Measurements from ENCODE around the gene PDE4DIP. TPM values are rescaled to one million over a fixed set of nuclear protein-coding genes. Genes with fewer than 3 reads are reported as not detected.
"Not testable (repeated sequence)": the region's sequence is repeated elsewhere in the genome, so short reads cannot be mapped to it uniquely, and the experiment has no call there.

The PDE4DIP gene
- total RNA-seq, 1 experiment from 2014 or later = 74.3 TPM

DNA sequence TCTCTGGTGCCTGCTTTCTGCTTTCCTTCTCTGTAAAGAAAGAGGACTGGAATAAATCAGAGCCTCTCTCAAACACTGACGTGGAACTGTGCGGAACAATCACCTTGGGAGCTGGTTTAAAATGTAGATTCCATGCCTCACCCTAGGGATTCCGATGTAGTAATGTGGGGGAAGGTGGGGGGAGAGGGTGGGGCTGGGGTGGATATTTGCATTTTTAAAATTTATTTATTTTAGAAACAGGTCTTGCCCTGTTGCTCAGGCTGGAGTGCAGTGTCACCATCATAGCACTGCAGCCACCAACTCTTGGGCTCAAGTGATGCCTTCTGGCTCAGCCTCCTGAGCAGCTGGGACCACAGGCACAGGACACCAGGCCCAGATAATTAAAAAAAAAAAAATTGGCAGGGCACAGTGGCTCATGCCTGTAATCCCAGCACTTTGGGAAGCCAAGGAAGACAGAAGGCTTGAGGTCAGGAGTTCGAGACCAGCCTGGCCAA lies 45.9 kb downstream of the PDE4DIP start:
- H3K4me1 ChIP-seq; H3K27me3 ChIP-seq; H3K27ac ChIP-seq; H3K36me3 ChIP-seq; H3K4me3 ChIP-seq; DNase-seq; H3K9me3 ChIP-seq (replicated peaks): not testable (repeated sequence)

DNA sequence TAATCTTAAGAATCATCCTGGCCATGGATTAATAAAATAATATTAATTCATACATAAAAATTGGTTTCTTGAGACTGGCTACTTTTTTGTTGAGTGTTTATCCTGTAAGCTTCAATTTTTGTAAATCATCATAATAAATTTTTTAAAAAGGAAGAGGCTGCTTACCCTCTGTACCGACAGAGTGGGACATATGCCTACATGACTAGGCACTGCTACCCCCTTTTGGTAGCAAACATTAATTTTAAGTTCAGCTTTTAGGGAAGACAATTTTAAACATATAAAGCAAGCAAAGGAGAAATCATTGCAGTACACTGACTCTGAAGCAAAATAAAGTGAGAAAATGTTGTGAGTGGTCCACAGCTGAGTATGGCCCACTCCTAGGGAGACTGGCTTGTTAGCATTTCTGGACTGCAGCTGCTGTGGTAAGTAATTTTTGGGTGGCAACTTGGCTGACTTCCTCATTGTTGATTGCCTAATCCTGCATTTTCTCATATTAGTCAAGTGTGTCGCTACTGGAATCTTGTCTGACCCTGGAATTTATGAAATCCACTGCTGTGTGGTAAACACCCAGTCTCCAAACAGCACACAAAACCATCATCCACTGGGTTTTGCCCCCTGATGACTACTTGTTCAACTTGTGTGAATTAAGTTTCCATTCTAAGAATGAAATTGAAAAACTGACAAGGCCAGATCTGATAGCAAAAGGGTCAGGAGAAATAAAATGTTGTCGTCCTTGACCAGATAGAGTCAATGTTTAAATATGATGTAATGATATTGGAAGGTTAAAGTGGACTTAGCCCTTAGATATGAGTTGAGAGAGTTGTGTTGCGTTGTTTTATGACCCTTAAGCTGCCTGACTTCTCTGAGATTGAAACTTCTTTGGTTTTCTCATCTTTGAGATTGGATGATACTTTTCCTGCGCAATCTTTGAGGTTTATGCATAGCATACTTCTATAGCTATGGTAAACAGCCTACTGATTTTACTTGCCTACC lies 50.4 kb downstream of the PDE4DIP start:
- not testable (repeated sequence) for H3K4me1 ChIP-seq; H3K27me3 ChIP-seq; H3K27ac ChIP-seq; DNase-seq; H3K9me3 ChIP-seq (replicated peaks); H3K4me3 ChIP-seq; H3K36me3 ChIP-seq

DNA sequence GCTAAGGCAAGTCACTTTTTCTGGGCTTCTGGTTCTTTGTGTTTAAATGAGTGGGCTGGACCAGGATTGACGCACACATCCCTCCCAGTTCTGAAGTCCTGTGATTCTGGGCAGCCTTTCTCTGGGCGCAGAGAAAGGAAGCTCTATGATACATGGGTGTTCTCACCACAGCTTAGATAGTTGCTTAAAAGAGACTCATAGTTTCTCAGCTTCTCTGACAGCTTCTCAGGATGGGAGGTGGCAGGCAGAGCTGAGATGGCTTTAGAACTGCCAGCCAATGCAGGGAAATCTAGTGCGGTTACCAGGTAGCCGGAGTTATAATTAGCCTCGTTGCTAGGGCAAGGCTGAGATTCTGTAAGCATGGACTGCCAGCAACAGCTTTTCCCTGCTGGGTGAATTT lies 55.8 kb downstream of the PDE4DIP start:
- H3K27me3 ChIP-seq; H3K4me3 ChIP-seq; H3K4me1 ChIP-seq; DNase-seq; H3K36me3 ChIP-seq; H3K9me3 ChIP-seq (replicated peaks); H3K27ac ChIP-seq: not testable (repeated sequence)

DNA sequence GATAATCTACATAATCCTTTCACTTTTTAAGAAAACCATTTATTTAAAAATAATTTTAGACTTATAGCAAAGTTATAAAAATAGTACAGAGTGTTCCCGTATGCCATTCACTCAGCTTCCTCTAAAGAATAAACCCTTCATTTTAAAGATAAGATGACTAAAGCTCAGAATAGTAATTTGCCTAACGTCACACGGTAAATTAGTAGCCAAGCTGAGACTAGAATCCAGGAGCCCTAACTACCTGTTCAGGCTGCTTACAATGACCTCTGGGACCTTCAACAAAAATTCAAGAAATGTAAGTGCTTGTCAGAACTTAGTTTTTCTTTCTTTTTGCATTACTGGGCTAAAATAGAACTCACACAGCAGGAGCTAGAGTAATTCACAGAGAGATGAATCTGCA lies 56.5 kb downstream of the PDE4DIP start:
- H3K4me1 ChIP-seq; DNase-seq; H3K9me3 ChIP-seq (replicated peaks); H3K36me3 ChIP-seq; H3K27ac ChIP-seq; H3K27me3 ChIP-seq; H3K4me3 ChIP-seq: not testable (repeated sequence)

DNA sequence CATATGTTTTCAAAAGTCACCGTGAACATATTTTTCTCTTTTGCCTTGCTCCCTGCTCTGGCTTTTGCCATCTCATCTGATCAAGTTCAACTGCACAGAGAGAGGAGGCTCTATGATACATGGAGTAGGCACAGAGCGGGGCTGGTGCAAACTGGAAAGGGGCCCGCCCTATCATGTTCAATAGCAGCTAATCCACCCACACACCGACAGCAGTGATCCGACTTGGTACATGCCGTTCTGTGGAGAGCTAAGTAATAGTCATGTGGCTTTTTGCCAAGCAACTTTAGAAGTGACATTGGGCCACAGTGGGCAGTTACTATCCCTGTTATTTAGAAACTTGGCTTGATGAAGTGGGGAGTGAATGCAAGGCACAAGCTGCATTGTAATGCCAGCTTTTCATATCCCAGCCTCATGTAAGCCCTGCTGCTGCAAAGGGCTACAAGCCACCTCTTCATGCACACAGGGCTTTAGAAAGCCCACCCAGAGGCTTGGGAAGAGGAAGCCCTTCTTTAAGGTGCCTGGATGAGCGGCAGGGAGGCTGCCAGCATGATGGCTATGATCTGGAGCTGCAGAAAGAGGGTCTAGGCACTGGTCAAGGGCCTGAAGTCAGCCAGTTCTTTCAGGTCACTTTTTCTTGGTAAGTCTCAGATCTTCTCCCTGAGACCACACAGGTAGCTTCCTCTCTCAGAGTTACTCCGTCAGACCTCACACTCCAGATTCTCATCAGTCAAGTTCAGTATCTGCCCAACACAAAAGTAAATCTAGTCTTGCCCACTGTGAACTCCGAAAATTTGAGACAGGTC lies 57.1 kb downstream of the PDE4DIP start:
- not testable (repeated sequence) for H3K27me3 ChIP-seq; H3K36me3 ChIP-seq; H3K27ac ChIP-seq; DNase-seq; H3K4me3 ChIP-seq; H3K9me3 ChIP-seq (replicated peaks); H3K4me1 ChIP-seq

DNA sequence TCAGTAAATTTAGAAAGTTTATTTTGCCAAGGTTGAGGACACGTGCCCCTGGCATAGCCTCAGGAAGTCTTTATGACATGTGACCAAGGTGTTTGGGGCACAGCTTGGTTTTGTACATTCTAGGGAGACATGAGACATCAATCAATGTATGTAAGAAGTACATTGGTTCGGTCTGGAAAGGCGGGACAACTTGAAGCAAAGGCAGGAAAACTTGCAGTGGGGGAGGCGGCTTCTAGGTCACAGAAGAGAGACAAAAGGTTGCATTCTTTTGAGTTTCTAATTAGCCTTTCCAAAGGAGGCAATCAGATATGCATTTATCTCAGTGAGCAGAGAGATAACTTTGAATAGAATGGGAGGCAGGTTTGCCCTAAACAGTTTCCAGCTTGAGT lies 57.7 kb downstream of the PDE4DIP start:
- DNase-seq; H3K36me3 ChIP-seq; H3K4me1 ChIP-seq; H3K4me3 ChIP-seq; H3K27ac ChIP-seq; H3K9me3 ChIP-seq (replicated peaks); H3K27me3 ChIP-seq: not testable (repeated sequence)

DNA sequence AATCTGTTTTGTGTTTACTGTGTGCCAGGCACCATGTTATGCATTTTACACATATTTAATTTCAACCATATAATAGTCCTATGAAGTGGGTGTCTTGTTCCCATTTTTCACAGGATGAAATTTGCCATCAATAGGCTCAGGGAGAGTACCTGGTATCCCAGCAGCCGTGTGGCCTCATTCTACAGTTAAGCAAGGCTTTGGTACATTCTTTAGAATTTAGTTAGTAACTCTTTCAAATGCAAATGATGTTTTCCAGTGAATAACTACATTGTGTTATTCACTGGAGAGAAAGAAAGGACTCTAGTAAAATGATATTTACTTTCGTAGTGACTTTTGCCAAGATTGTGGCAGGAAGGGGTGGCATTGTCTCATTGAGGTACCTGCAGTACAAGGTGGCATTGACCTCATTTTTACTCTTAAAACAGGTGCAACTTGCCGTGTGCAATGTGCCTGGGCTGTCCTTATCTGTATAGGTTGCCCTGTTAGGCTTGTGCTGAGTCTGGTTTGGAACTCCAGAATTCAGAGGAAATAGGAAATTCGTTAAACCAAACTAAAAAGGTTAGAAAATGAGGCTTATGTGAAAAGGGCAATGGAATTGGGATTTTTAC lies 65.1 kb downstream of the PDE4DIP start:
- H3K27me3 ChIP-seq; H3K36me3 ChIP-seq; H3K4me3 ChIP-seq; H3K9me3 ChIP-seq (replicated peaks); H3K27ac ChIP-seq; H3K4me1 ChIP-seq; DNase-seq: not testable (repeated sequence)

DNA sequence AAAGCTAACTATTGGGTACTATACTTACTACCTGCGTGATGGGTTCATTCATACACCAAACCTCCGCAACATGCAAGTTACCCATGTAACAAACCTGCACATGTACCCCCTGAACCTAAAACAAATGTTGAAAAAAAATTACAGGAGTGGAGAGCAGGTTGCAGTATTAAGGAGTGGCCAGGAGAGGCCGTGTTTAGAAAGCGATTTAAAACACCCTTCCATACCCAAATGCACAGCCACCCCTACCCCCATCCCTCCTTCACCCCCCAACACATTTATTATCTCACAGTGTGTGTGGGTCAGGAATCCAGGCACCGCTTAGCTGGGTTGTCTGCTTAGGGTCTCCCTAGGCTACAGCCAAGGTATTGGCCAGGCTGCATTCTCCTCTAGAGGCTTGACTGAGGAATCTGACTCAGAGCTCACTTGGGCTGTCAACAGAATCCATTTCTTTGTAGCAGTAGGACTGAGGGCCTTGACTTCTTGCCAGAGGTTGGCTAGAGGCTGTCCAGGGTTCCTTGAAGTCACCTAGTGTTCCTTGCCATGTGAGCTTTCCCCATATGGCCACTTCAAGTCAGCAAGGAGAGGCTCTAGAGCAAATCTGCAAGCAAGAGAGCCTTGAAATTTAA lies 67.2 kb downstream of the PDE4DIP start:
- DNase-seq; H3K27ac ChIP-seq; H3K4me3 ChIP-seq; H3K4me1 ChIP-seq; H3K9me3 ChIP-seq (replicated peaks); H3K27me3 ChIP-seq; H3K36me3 ChIP-seq: not testable (repeated sequence)

DNA sequence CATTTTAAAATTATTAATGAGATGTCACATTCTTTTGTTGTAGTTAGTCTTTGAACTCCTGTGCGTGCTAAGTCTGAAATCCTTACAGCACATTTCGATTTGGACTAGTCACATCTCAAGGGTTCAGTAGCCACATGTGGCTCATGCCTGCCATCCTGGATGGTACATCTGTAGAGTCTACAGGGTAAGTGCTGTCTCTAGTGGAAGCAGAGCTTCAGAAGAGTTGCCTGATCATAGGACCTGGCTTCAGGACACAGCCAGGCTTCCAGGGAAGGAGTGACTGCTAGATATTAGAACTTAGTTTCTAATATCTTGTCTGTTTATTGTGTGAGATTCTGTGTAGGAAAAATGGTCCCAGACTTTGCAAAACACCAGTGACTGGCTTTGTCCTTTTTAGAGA lies 72.0 kb downstream of the PDE4DIP start:
- H3K36me3 ChIP-seq; H3K27me3 ChIP-seq; H3K27ac ChIP-seq; H3K9me3 ChIP-seq (replicated peaks); DNase-seq; H3K4me1 ChIP-seq; H3K4me3 ChIP-seq: not testable (repeated sequence)

DNA sequence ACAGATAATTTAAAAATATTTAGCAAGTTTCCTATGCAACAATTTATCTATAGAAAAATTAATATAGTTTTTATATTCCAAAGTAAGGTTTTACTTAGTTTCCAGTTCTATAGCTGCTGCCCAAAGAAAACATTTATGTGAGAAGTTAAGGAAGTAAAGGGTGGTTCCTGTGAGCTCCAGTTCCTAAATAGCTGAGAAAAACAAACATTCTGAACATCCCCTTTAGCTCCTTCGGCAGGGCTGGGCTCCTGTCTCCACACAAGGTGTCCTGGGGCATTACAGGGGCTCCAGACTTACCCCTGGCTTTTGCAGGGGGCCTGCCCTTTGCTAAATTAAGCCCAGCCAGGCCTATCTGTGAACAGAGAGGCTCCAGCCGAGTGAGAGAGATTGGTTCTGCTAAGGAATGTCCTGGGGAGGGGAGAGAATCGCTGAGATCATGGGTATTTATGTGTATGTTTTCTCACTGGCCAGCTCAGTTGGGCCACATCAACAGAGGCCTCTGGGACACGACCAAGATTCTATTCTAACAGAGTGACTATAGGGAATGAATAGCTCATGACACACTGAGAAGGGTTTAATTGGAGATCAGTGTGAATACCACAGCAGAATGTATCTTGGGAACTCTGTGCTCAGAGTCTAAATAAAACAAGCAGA lies 72.6 kb downstream of the PDE4DIP start:
- not testable (repeated sequence) for H3K4me3 ChIP-seq; H3K27ac ChIP-seq; H3K36me3 ChIP-seq; H3K9me3 ChIP-seq (replicated peaks); H3K27me3 ChIP-seq; H3K4me1 ChIP-seq
- peak in 1 of 2 experiments; percentile 2 for DNase-seq

DNA sequence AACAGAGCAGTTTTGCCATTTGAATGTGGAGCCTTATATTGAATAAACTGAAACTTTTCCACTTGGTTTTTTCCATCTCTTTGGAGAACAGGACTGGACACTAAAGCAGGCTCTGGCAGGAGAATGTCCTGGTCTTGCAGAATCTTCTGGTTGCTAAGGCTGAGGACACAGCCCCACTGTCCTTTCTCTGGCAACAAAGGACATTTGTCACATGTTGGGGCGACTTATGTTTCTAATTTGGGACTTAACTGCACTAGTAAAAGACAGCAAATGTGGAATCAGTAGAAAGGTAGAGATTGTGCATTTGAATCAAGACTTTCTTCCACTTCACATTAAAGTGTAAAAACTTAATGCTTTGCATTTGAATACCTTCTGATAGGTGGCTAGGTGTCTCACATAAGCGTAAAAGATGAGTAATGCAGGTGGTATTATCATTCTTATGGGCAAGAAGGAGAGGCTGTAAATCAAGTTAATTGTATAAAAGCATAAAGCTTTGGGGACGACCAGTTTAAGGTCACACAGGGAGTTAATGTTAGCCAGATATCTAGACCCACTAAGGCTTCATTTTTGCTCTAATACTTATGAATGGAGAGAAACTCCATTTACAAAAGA lies 74.7 kb downstream of the PDE4DIP start:
- not testable (repeated sequence) for H3K27ac ChIP-seq; H3K36me3 ChIP-seq; H3K4me3 ChIP-seq; DNase-seq; H3K9me3 ChIP-seq (replicated peaks); H3K27me3 ChIP-seq; H3K4me1 ChIP-seq

DNA sequence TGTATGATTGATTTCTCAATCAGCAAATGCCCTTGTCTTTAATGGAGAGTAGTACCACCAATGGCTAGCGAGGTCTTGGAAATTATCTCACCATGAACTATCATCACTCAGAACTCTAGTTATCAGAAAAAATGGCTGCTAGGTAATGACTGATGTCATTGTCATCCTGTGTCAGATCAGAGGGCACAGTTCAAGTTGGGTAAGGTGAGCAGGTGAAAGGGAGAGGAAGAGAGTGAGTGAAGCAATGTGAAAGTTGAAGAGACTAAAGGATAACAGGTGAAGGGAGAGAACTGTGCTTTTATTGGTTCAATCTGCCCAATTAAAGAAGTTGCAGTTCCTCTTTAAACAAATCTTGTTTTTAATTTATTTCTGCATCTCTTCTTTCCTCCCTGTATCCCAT lies 76.8 kb downstream of the PDE4DIP start:
- H3K36me3 ChIP-seq; H3K9me3 ChIP-seq (replicated peaks); H3K4me1 ChIP-seq; H3K4me3 ChIP-seq; DNase-seq; H3K27ac ChIP-seq; H3K27me3 ChIP-seq: not testable (repeated sequence)

DNA sequence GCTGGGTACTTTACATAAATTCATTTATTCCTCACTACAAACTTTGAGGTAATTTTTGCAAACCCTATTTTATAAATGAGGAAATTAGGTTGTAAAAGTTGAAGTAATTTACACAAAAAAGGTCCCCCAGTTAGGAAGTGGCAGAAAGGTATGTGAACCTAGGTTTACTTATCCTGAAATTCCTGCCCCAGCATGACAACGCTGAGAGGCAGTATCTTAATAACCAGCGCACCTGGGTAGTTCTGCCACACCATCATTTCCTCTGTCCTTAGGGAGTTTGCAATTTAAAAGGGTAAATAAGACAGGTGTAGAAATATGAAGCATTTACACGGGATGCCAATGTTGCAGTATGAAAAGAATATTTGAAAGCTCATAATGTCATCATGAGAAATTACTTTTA lies 79.6 kb downstream of the PDE4DIP start:
- H3K27me3 ChIP-seq; H3K36me3 ChIP-seq; H3K4me1 ChIP-seq; DNase-seq; H3K27ac ChIP-seq; H3K4me3 ChIP-seq; H3K9me3 ChIP-seq (replicated peaks): not testable (repeated sequence)

DNA sequence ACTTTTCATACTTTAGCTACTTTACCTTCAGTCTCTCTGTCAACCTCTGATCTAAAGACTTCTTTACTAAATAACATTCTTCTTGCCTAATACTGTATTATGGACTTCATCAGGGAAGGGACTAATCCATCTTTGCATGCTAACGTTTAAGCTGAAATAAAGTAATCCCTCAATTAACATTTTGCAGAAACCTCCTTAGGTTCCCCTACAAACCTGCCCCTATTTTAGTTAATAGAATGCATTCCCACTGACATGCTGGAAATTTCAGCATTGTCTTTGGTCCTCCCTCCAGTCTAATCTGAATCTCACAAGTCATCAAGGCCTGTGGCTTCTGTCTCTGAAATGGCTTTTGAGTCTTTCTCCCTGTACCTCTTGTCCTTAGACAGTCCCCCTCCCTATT lies 83.4 kb downstream of the PDE4DIP start:
- not testable (repeated sequence) for DNase-seq; H3K27ac ChIP-seq; H3K27me3 ChIP-seq; H3K9me3 ChIP-seq (replicated peaks); H3K36me3 ChIP-seq; H3K4me3 ChIP-seq; H3K4me1 ChIP-seq
